ENCODE results near the gene BMP3.
A peak's percentile ranks its signal among the peaks of the same experiment; 100 is the strongest.

Gene BMP3

GRCh38 chr4:81042578-81043365 is 12.3 kb downstream of the BMP3 start:
- DNase-seq = no peak

- no peak for DNase-seq
These were observed 18.8 kb downstream of the BMP3 start for GRCh38 chr4:81049330-81049729.

DNA sequence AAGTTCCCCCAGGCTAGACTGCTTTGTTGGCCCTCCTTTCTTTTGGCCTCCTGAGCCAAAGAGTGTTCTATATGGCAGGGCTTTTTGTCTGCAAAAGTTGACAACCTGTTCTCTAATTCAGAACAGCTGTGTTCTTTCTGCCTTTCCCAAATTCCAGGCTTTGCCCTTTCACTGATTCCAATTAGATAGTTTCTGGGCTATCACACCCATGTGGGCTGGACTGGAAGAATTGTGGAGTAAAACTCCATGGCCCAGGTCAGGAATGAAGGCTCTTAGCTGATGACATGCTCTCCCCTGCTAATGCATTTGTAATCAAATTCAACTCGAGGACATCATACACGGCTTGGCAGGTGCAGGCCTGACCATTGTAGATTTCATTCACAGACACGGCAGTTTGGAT is 19.4 kb downstream of the BMP3 start:
- no peak for DNase-seq

- peak; percentile 44 for DNase-seq
These were observed 21.9 kb downstream of the BMP3 start for GRCh38 chr4:81052119-81053068.

DNA sequence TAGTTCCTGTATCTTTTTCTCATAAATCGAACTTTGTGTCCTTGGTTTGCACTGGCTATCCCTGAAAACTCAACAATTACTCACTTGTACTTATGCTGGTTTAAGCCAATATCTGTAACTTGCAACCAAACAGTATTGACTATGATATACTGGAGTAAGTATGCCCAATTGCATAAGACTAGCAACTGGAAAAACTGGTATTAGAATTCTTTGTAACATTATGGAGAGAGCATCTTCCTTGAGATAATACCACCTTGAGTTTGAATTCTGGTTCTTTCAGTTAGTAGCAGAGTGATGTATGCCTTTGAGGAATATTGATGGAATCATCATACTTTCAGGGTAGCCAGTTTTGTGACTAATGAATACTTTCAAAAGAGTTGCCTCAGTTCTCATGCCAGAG is 28.1 kb downstream of the BMP3 start:
- no peak for DNase-seq

GRCh38 chr4:81060587-81061343 is 30.3 kb downstream of the BMP3 start:
- DNase-seq = no peak

- no peak for DNase-seq
These were observed 30.8 kb downstream of the BMP3 start for GRCh38 chr4:81061344-81061730.

DNA sequence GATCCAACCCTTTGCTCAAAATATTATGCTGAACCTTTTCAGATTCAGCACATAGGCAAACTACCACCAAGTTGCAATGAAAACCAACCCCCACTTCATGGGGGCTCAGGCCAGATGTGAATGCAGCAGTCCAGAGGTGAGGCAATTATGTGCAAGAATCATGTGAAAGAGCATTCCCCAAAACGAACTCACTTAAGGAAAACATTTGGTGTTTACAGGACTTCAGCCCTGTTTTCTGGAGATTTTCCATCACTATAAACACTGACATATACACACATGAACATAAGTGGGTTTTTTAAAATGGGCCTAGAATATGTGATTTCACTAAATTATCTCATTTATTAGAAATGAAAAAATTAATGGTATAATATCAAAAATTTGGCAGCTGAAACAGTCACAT is 31.5 kb downstream of the BMP3 start:
- DNase-seq = no peak

GRCh38 chr4:81065446-81065845 is 34.9 kb downstream of the BMP3 start:
- DNase-seq = no peak

GRCh38 chr4:81069706-81070331 is 39.3 kb downstream of the BMP3 start:
- peak; percentile 24 for DNase-seq

GRCh38 chr4:81071013-81071412 is 40.5 kb downstream of the BMP3 start:
- no peak for DNase-seq

GRCh38 chr4:81081156-81081555 is 50.6 kb downstream of the BMP3 start:
- DNase-seq = no peak

GRCh38 chr4:81084029-81084428 is 53.5 kb downstream of the BMP3 start:
- no peak for DNase-seq

DNA sequence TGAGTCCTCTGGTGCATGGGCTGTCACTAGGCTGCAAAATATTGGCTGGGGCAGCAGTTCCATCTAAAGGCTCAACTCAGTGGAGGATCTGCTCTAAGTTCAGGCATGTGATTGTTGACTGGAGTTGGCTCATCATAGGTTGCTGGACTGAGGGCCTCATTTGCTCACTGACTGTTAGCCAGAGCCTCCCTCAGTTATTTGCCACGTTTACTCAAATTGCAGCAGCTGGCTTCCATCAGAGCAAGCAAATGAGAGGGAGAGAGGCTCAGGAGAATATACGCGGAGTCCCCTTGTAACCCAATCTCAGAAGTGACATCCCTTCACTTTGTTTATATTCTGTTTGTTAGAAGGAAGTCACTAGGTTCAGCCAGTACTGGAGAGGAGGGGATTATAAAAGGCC is 54.1 kb downstream of the BMP3 start:
- no peak for DNase-seq

DNA sequence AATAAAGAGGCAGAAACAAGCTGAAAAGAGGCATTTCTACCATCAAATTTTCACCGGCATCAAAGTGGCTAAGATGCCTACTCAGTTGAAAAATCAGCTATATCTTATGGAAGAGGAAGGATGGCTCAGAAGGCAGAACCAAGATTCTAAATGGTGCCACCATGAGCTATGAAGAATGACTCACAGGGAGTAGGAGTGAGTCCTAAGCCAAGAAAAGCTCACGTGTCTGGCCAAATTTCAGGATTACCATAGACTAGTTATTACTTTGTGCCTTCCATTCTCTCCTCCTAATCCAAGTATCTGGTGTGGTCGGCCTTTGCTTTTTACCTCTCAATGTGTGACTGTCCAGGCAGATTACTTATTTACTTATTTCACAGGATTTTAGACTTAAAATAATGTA is 54.8 kb downstream of the BMP3 start:
- no peak for DNase-seq

GRCh38 chr4:81085979-81086378 is 55.5 kb downstream of the BMP3 start:
- no peak for DNase-seq

DNA sequence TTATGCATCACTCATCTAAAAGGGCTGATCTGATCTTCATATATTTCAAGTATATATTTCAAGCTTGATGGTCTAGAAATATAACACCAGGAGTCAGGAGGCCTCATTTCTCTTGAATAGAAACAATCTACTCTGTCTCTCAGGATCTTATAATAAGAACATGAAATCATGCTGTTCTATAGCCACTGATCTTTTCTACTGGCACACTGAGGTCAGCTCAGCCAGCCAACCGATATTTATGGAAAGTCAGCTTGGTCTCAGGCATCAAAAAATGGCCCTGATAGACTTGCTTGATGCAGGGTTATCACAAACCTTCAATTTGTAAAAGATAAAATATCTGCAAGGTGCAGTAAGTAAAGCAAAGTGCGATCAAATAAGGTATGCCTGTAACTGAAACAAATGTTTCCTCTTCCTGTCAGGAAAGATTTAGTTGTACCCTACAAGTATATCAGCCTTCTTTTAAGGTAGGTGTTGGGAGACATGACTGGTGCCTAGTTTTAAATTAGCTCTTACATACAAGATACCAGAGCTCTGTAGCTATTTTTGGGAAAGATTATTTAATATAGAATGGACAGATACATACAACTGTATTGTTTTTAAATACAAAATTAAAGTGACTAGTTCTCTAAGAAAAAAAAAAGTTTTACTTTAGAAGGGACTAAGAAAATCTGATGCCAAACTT is 63.4 kb downstream of the BMP3 start:
- no peak for DNase-seq

- no peak for DNase-seq
These were observed 64.9 kb downstream of the BMP3 start for GRCh38 chr4:81095389-81095788.

DNA sequence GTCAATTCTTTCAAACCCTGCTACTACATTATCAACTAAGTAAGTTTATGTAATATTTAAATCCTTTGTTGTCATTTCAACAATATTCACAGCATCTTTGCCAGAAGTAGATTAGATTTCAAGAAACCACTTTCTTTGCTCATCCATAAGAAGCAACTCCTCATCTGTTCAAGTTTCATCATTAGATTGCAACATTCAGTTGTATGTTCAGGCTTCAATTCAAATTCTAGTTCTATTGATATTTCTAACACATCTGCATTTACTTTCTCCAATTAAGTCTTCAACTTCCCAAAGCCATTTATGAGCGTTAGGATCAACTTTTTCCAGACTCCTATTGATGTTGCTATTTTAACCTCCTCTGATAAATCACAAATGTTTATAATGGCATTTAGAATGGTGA is 66.1 kb downstream of the BMP3 start:
- no peak for DNase-seq

DNA sequence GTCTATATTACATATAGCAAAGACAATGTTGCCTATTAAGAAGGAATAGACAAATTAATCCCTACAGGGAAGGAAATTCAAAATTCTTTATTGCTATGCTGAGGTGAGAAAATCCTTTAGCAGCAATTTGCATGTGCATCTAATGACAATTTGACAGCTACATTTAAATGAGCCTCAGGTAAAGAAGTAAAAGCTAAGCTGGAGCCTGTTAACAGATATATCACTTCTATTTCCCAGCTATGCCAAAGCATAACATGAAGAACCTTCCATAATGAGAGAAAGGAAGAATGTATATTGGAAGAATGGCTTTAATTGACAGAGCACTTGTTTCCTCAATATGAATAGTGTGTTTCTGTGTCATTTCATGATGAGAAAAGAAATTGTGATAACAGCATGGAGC is 71.6 kb downstream of the BMP3 start:
- DNase-seq = no peak

- no peak for DNase-seq
These were observed 75.6 kb downstream of the BMP3 start for GRCh38 chr4:81106150-81106549.
